ENCODE measurements around the gene INPP5E.

INPP5E gene

GRCh38 chr9:136448655-136449054 lies 9.0 kb upstream of the INPP5E start:
- H3K27me3 ChIP-seq (ENCODE audit: insufficient read depth, low read length), result no peaks in the 10 kb centered on the region
- no peaks in the 10 kb centered on the region for H3K79me2 ChIP-seq (ENCODE audit: insufficient read depth, low read length)
- H4K20me1 ChIP-seq (ENCODE audit: insufficient read depth, low read length), result no peaks in the 10 kb centered on the region
- no peak overlapping the region for H3K4me2 ChIP-seq (ENCODE audit: low read length)
- no peak overlapping the region for H2AFZ ChIP-seq (ENCODE audit: low read length)
- H3K9me3 ChIP-seq (ENCODE audit: low read length), result no peaks in the 10 kb centered on the region
- H3K9me2 ChIP-seq (ENCODE audit: low read depth, low read length), result no peaks in the 10 kb centered on the region
- no peak overlapping the region for H3K9ac ChIP-seq (ENCODE audit: low read length)
- H3K36me3 ChIP-seq (ENCODE audit: insufficient read depth, low read length), result peaks cover 84% of the 10 kb centered on the region
- H3K27ac ChIP-seq (ENCODE audit: low read depth, low read length, poor library complexity, severe bottlenecking), result no peak overlapping the region
- TF ChIP-seq EZH2 (IDR thresholded peaks at IDR 0.05; ENCODE audit: borderline replicate concordance, low read length) (no peak), CTCF (IDR thresholded peaks at IDR 0.05; ENCODE audit: low read length) (no peak)
- H3K4me1 ChIP-seq (ENCODE audit: insufficient read depth, low read length, severe bottlenecking), result no peaks in the 10 kb centered on the region
- H3K4me3 ChIP-seq (ENCODE audit: low read depth, low read length, poor library complexity, severe bottlenecking), result no peak overlapping the region
- H3F3A ChIP-seq (ENCODE audit: insufficient read depth, low read length), result no peaks in the 10 kb centered on the region

- H3K27me3 ChIP-seq (ENCODE audit: insufficient read depth, low read length), result no peaks in the 10 kb centered on the region
- H3F3A ChIP-seq (ENCODE audit: insufficient read depth, low read length), result no peaks in the 10 kb centered on the region
- no peaks in the 10 kb centered on the region for H3K4me1 ChIP-seq (ENCODE audit: insufficient read depth, low read length, severe bottlenecking)
- no peaks in the 10 kb centered on the region for H3K79me2 ChIP-seq (ENCODE audit: insufficient read depth, low read length)
- no peaks in the 10 kb centered on the region for H3K9me2 ChIP-seq (ENCODE audit: low read depth, low read length)
- H2AFZ ChIP-seq (ENCODE audit: low read length), result no peak overlapping the region
- no peak overlapping the region for H3K4me3 ChIP-seq (ENCODE audit: low read depth, low read length, poor library complexity, severe bottlenecking)
- no peaks in the 10 kb centered on the region for H3K9me3 ChIP-seq (ENCODE audit: low read length)
- H3K9ac ChIP-seq (ENCODE audit: low read length), result no peak overlapping the region
- H4K20me1 ChIP-seq (ENCODE audit: insufficient read depth, low read length), result no peaks in the 10 kb centered on the region
- no peak overlapping the region for H3K27ac ChIP-seq (ENCODE audit: low read depth, low read length, poor library complexity, severe bottlenecking)
- no peak overlapping the region for H3K4me2 ChIP-seq (ENCODE audit: low read length)
- H3K36me3 ChIP-seq (ENCODE audit: insufficient read depth, low read length), result peaks cover 87% of the 10 kb centered on the region
- TF ChIP-seq EZH2 (IDR thresholded peaks at IDR 0.05; ENCODE audit: borderline replicate concordance, low read length), result no peak
- TF ChIP-seq CTCF (IDR thresholded peaks at IDR 0.05; ENCODE audit: low read length), result no peak
Observed at GRCh38 chr9:136447173-136447778, 7.6 kb upstream of the INPP5E start.

GRCh38 chr9:136445799-136446198 lies 6.2 kb upstream of the INPP5E start:
- H2AFZ ChIP-seq (ENCODE audit: low read length), result no peak overlapping the region
- H4K20me1 ChIP-seq (ENCODE audit: insufficient read depth, low read length), result no peaks in the 10 kb centered on the region
- no peaks in the 10 kb centered on the region for H3F3A ChIP-seq (ENCODE audit: insufficient read depth, low read length)
- H3K9me3 ChIP-seq (ENCODE audit: low read length), result no peaks in the 10 kb centered on the region
- H3K79me2 ChIP-seq (ENCODE audit: insufficient read depth, low read length), result no peaks in the 10 kb centered on the region
- TF ChIP-seq CTCF (IDR thresholded peaks at IDR 0.05; ENCODE audit: low read length), result no peak
- TF ChIP-seq EZH2 (IDR thresholded peaks at IDR 0.05; ENCODE audit: borderline replicate concordance, low read length), result no peak
- H3K4me2 ChIP-seq (ENCODE audit: low read length), result no peak overlapping the region
- H3K36me3 ChIP-seq (ENCODE audit: insufficient read depth, low read length), result peaks cover 89% of the 10 kb centered on the region
- no peak overlapping the region for H3K27ac ChIP-seq (ENCODE audit: low read depth, low read length, poor library complexity, severe bottlenecking)
- H3K9me2 ChIP-seq (ENCODE audit: low read depth, low read length), result no peaks in the 10 kb centered on the region
- no peak overlapping the region for H3K9ac ChIP-seq (ENCODE audit: low read length)
- H3K4me3 ChIP-seq (ENCODE audit: low read depth, low read length, poor library complexity, severe bottlenecking), result no peak overlapping the region
- no peaks in the 10 kb centered on the region for H3K27me3 ChIP-seq (ENCODE audit: insufficient read depth, low read length)
- no peaks in the 10 kb centered on the region for H3K4me1 ChIP-seq (ENCODE audit: insufficient read depth, low read length, severe bottlenecking)
